Nephron progenitor cell (in vitro differentiated cells): ENCODE measurements around the gene KCTD21.

Experiments used
- DNase-seq: peaks from one replicate; pipeline ENCODE4 v3.0.0; 2021
- H3K27ac Mint-ChIP-seq: 2 replicates; pipeline ENCODE4 v1.8.0; 2021; ENCODE audit warnings: mild to moderate bottlenecking, moderate library complexity, mixed read lengths
- H3K27me3 Mint-ChIP-seq: 2 replicates; pipeline ENCODE4 v1.8.0; 2021; ENCODE audit warnings: mild to moderate bottlenecking, low read depth, mixed read lengths; ENCODE audit not compliant: poor library complexity
- H3K36me3 Mint-ChIP-seq: 2 replicates; pipeline ENCODE4 v1.8.0; 2021; ENCODE audit warnings: low read depth, mixed read lengths
- H3K4me1 Mint-ChIP-seq: 2 replicates; pipeline ENCODE4 v1.8.0; 2021; ENCODE audit warnings: mixed read lengths
- H3K4me3 Mint-ChIP-seq: 2 replicates; pipeline ENCODE4 v1.8.0; 2021; ENCODE audit warnings: mild to moderate bottlenecking, moderate library complexity, mixed read lengths
- H3K9me3 Mint-ChIP-seq: 2 replicates; pipeline ENCODE4 v1.8.0; 2021; ENCODE audit warnings: mild to moderate bottlenecking, moderate library complexity, mixed read lengths
- TF ChIP-seq, protein P1 (sequence below): fragments of 200-600 bp; sonication (generic); IDR thresholded peaks from 2 replicates; pipeline ENCODE4 v1.5.0; 2021; ENCODE audit warnings: antibody characterized with exemption

Gene KCTD21

GRCh38 chr11:78194490-78194889 lies 6.1 kb upstream of the KCTD21 start:
- TF ChIP-seq, protein P1, sequence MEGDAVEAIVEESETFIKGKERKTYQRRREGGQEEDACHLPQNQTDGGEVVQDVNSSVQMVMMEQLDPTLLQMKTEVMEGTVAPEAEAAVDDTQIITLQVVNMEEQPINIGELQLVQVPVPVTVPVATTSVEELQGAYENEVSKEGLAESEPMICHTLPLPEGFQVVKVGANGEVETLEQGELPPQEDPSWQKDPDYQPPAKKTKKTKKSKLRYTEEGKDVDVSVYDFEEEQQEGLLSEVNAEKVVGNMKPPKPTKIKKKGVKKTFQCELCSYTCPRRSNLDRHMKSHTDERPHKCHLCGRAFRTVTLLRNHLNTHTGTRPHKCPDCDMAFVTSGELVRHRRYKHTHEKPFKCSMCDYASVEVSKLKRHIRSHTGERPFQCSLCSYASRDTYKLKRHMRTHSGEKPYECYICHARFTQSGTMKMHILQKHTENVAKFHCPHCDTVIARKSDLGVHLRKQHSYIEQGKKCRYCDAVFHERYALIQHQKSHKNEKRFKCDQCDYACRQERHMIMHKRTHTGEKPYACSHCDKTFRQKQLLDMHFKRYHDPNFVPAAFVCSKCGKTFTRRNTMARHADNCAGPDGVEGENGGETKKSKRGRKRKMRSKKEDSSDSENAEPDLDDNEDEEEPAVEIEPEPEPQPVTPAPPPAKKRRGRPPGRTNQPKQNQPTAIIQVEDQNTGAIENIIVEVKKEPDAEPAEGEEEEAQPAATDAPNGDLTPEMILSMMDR = no peak
- no peak overlapping the region for H3K4me3 Mint-ChIP-seq
- H3K36me3 Mint-ChIP-seq = no peaks in the 10 kb centered on the region
- H3K9me3 Mint-ChIP-seq = no peaks in the 10 kb centered on the region
- no peak overlapping the region for H3K27ac Mint-ChIP-seq
- peaks cover 48% of the 10 kb centered on the region for H3K4me1 Mint-ChIP-seq
- DNase-seq = no peak
- peaks cover 7% of the 10 kb centered on the region for H3K27me3 Mint-ChIP-seq

DNA sequence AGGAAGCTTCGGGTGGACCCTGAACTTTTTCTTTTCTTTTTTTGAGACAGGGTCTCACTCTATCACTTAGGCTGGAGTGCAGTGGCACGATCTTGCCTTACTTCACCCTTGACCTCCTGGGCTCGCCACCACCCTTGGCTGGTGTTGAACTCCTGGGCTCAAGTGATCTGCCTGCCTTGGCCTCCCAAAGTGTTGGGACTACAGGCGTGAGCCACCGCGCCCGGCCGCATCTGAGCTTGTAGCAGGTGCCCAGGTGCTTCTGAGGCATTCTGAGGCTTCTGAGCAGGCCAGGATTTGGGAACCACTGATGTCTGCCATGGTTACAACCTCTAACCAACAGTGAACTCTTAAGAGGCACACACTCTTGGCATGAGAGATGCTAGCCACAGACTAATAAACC lies 5.4 kb upstream of the KCTD21 start:
- Mint-ChIP-seq H3K27ac (no peak overlapping the region), H3K9me3 (no peaks in the 10 kb centered on the region), H3K4me1 (peaks cover 50% of the 10 kb centered on the region), H3K36me3 (no peaks in the 10 kb centered on the region), H3K4me3 (no peak overlapping the region), H3K27me3 (peaks cover 7% of the 10 kb centered on the region)
- TF ChIP-seq, protein P1 = no peak
- DNase-seq = no peak

GRCh38 chr11:78192911-78193351 lies 4.5 kb upstream of the KCTD21 start:
- no peak overlapping the region for H3K4me3 Mint-ChIP-seq

DNA sequence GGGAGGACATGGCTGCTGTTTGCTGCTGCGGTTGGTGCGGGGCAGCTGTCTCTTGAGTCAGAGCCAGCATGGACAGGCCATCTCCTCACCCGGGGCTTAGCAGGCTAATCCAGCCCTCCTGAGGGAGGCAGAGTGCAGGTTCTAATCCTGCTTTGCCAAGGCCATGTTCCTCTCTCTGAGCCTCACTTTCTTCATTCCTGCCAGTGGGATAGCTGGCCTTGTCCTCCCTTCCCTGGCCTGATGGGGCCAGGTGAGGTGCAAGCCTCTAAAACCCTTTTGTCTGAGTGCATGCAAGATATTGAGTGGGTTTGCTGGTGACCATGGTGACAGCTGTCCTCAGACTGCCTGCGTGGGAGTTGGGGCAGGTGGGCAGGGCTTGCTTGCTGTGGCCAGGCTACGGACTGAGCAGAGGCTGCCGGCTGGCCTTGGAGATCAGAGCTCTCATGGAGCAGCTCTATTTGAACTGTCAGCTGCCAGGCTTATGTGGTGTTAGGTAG lies 3.8 kb upstream of the KCTD21 start:
- Mint-ChIP-seq H3K4me3 (no peak overlapping the region), H3K27me3 (peaks cover 9% of the 10 kb centered on the region), H3K9me3 (no peaks in the 10 kb centered on the region), H3K27ac (no peak overlapping the region), H3K4me1 (peaks cover 59% of the 10 kb centered on the region), H3K36me3 (no peaks in the 10 kb centered on the region)
- TF ChIP-seq, protein P1 = no peak
- no peak for DNase-seq

More at GRCh38 chr11:78192911-78193351, 4.5 kb upstream of the KCTD21 start:
- Mint-ChIP-seq H3K36me3 (no peaks in the 10 kb centered on the region), H3K4me1 (peaks cover 53% of the 10 kb centered on the region), H3K27ac (peak overlapping the region; percentile 39), H3K9me3 (no peaks in the 10 kb centered on the region), H3K27me3 (peaks cover 7% of the 10 kb centered on the region)
- no peak for DNase-seq
- TF ChIP-seq, protein P1 = no peak

- Mint-ChIP-seq H3K4me3 (no peak overlapping the region), H3K27me3 (peaks cover 11% of the 10 kb centered on the region), H3K27ac (no peak overlapping the region), H3K9me3 (no peaks in the 10 kb centered on the region), H3K36me3 (no peaks in the 10 kb centered on the region), H3K4me1 (peaks cover 65% of the 10 kb centered on the region)
- DNase-seq = no peak
- TF ChIP-seq, protein P1 = no peak
Observed at GRCh38 chr11:78190871-78191538, 2.6 kb upstream of the KCTD21 start.

GRCh38 chr11:78190374-78190773 lies 1.9 kb upstream of the KCTD21 start:
- TF ChIP-seq, protein P1 = no peak
- peak overlapping the region; percentile 95 for H3K4me3 Mint-ChIP-seq
- no peaks in the 10 kb centered on the region for H3K36me3 Mint-ChIP-seq
- peaks cover 11% of the 10 kb centered on the region for H3K27me3 Mint-ChIP-seq
- no peak for DNase-seq
- no peak overlapping the region for H3K27ac Mint-ChIP-seq
- peaks cover 65% of the 10 kb centered on the region for H3K4me1 Mint-ChIP-seq
- no peaks in the 10 kb centered on the region for H3K9me3 Mint-ChIP-seq
